B cell (primary cell): ENCODE results near the gene CD8A. TPM values are rescaled to one million over a fixed set of nuclear protein-coding genes. Genes with fewer than 3 reads are reported as not detected.
A peak's percentile ranks its signal among the peaks of the same experiment; 100 is the strongest.

Source experiments
- ATAC-seq: fragments of 200-7000 bp; cut with Tn5 transposase; one replicate; pipeline ENCODE4 v1.10.0; 2021; ENCODE audit warnings: low read depth, mild to moderate bottlenecking, moderate number of reproducible peaks, moderate library complexity
- CTCF ChIA-PET: fragments of 350-600 bp; sonication (Branson Sonifier 250); formaldehyde crosslinking; loops from one replicate; lab custom pipeline; 2021; ENCODE audit warnings: antibody characterized with exemption, inconsistent platforms; lab: Charles Lee
- POLR2A ChIA-PET: fragments of 350-600 bp; sonication (Branson Sonifier 250); formaldehyde crosslinking; loops from one replicate; lab custom pipeline; 2021; ENCODE audit warnings: antibody characterized with exemption; lab: Charles Lee
- DNase-seq: peaks from one replicate; pipeline ENCODE4 v3.0.0; 2013
- H2AFZ ChIP-seq: 2 replicates; pipeline ENCODE4 v1.6.1; 2012; ENCODE audit warnings: mild to moderate bottlenecking, low read depth, low read length; ENCODE audit not compliant: insufficient read depth, poor library complexity, severe bottlenecking
- H3K27ac ChIP-seq, 2 donors: 1 replicate in 1 of 2; 2 replicates in 1 of 2; pipeline ENCODE4 v1.5.1; 2012 to 2013; ENCODE audit warnings: low read length in 2 of 2, mild to moderate bottlenecking in 2 of 2, moderate library complexity in 1 of 2
- H3K27me3 ChIP-seq, 4 experiments: fragments of 200-600 bp in 1 of 4; sonication (generic) in 1 of 4; replicated peaks in 1 of 4; 1 replicate in 2 of 4; 2 replicates in 2 of 4; pipeline versions ENCODE4 v1.6.1 to v1.7.0; 2013 to 2016; ENCODE audit warnings: low read length in 3 of 4, mild to moderate bottlenecking in 2 of 4, mixed read lengths in 1 of 4, moderate library complexity in 1 of 4; ENCODE audit not compliant: insufficient read depth in 4 of 4, control insufficient read depth in 3 of 4; ENCODE audit errors: control extremely low read depth in 1 of 4
- H3K36me3 ChIP-seq, 2 experiments: replicated peaks in 1 of 2; 1 replicate in 1 of 2; 2 replicates in 1 of 2; pipeline versions ENCODE4 v1.6.1 to v1.7.1; 2013; ENCODE audit warnings: low read length in 1 of 2; ENCODE audit not compliant: insufficient read depth in 2 of 2, control insufficient read depth in 1 of 2; ENCODE audit errors: control extremely low read depth in 1 of 2, extremely low read depth in 1 of 2
- H3K4me1 ChIP-seq, 2 donors: fragments of 200-600 bp in 1 of 2; sonication (generic) in 1 of 2; 1 replicate in 1 of 2; 2 replicates in 1 of 2; pipeline versions ENCODE4 v1.5.1 to v1.6.1; 2013 to 2017; ENCODE audit warnings: low read length in 2 of 2; ENCODE audit not compliant: control insufficient read depth in 2 of 2, insufficient read depth in 2 of 2
- H3K4me2 ChIP-seq: replicated peaks from 2 replicates; pipeline ENCODE3; 2012; ENCODE audit warnings: mild to moderate bottlenecking, low read depth, low read length; ENCODE audit not compliant: poor library complexity, severe bottlenecking
- H3K4me3 ChIP-seq, 5 experiments: fragments of 200-600 bp in 1 of 5; sonication (generic) in 1 of 5; 1 replicate in 3 of 5; 2 replicates in 2 of 5; pipeline versions ENCODE4 v1.5.1 to v1.7.0; 2011 to 2016; ENCODE audit warnings: low read length in 4 of 5, mild to moderate bottlenecking in 4 of 5, low read depth in 2 of 5, control low read depth in 1 of 5, moderate library complexity in 1 of 5; ENCODE audit not compliant: insufficient read depth in 1 of 5; ENCODE audit errors: control extremely low read depth in 1 of 5, extremely low read depth in 1 of 5
- H3K79me2 ChIP-seq: fragments of 200-600 bp; sonication (generic); one replicate; pipeline ENCODE4 v1.6.0; 2016; ENCODE audit warnings: low read length; ENCODE audit not compliant: control insufficient read depth, insufficient read depth
- H3K9ac ChIP-seq: fragments of 200-600 bp; sonication (generic); 2 replicates; pipeline ENCODE4 v1.6.1; 2017; ENCODE audit warnings: mild to moderate bottlenecking, low read length, moderate library complexity
- H3K9me3 ChIP-seq, 3 donors: one replicate each; pipeline versions ENCODE4 v1.6.1 to v1.7.1; 2013; ENCODE audit warnings: low read length in 2 of 3; ENCODE audit not compliant: control insufficient read depth in 2 of 3, insufficient read depth in 1 of 3; ENCODE audit errors: control extremely low read depth in 1 of 3
- H4K20me1 ChIP-seq: 2 replicates; pipeline ENCODE4 v1.6.0; 2012; ENCODE audit warnings: mild to moderate bottlenecking, low read length; ENCODE audit not compliant: insufficient read depth, control insufficient read depth, poor library complexity, severe bottlenecking
- H3K27ac Mint-ChIP-seq: one replicate; pipeline ENCODE4 v1.8.0; 2021; ENCODE audit warnings: mixed read lengths
- H3K27me3 Mint-ChIP-seq: one replicate; pipeline ENCODE4 v1.8.0; 2021; ENCODE audit warnings: mixed read lengths
- H3K4me1 Mint-ChIP-seq: one replicate; pipeline ENCODE4 v1.8.0; 2021; ENCODE audit warnings: mixed read lengths
- H3K4me3 Mint-ChIP-seq: one replicate; pipeline ENCODE4 v1.8.0; 2021; ENCODE audit warnings: mixed read lengths
- H3K9me3 Mint-ChIP-seq: one replicate; pipeline ENCODE4 v1.8.0; 2022; ENCODE audit warnings: mixed read lengths; ENCODE audit not compliant: insufficient read depth
- EZH2 ChIP-seq: IDR thresholded peaks from 2 replicates; pipeline ENCODE4 v1.6.1; 2012; ENCODE audit warnings: borderline replicate concordance, low read depth, mild to moderate bottlenecking, moderate library complexity, low read length; ENCODE audit not compliant: insufficient read depth, poor library complexity, severe bottlenecking
- WGBS: methylation state at CpG from one replicate; pipeline ENCODE4 v1.1.5; 2013; ENCODE audit warnings: missing lambda C conversion rate; ENCODE audit not compliant: insufficient coverage; 5-methylcytosine and 5-hydroxymethylcytosine counted together
- intact Hi-C: fragments of 100-400 bp; cut with micrococcal nuclease; formaldehyde crosslinking; loops from one replicate; pipeline ENCODE4 v1.10.0; 2022
- polyA plus RNA-seq: library from polyadenylated mRNA; depleted of rRNA; stranded (reverse); fragments of >200 nt; gene quantifications from 2 replicates; pipeline ENCODE4 v1.2.3, GENCODE V29; 2012
- total RNA-seq, 2 donors: library from RNA; stranded (reverse); fragments of 120-200 nt in 1 of 2; gene quantifications; 1 replicate in 1 of 2; 2 replicates in 1 of 2; pipeline versions ENCODE4 v1.2.3 to v1.2.4, GENCODE V29; 2013 to 2022
- TF ChIP-seq, protein P1 (sequence below): fragments of 200-600 bp; IDR thresholded peaks from one replicate; pipeline ENCODE4 v1.8.0; 2022; ENCODE audit warnings: antibody characterized with exemption, mild to moderate bottlenecking

The CD8A gene
- total and polyA plus RNA-seq, 2 donors (not counting 1 experiment from before 2014, with no cell fraction given): 0.49 to 0.76 TPM

GRCh38 chr2:86809481-86810121 lies 18.9 kb upstream of the CD8A start:
- Mint-ChIP-seq H3K27me3 (peaks cover 47% of the 10 kb centered on the region), H3K4me3 (peak overlapping the region; percentile 59), H3K27ac (no peak overlapping the region), H3K9me3 (no peaks in the 10 kb centered on the region), H3K4me1 (peaks cover 23% of the 10 kb centered on the region)
- DNase-seq (peak; percentile 37), ATAC-seq (no peak)
- Histone ChIP-seq H3K79me2 (no peaks in the 10 kb centered on the region), H3K4me2 (peak overlapping the region; percentile 66), H3K4me1 (peaks cover 27 to 30% of the 10 kb centered on the region in 2 donors), H3K9ac (no peak overlapping the region), H3K36me3 (no peaks in the 10 kb centered on the region), H3K4me3 (peak overlapping the region in 2 of 5 experiments; percentile 29 to 40), H3K27ac (no peak overlapping the region), H2AFZ (peak overlapping the region; percentile 37), H3K27me3 (peaks cover 0 to 41% (median 21%) of the 10 kb centered on the region in 4 experiments), H4K20me1 (no peaks in the 10 kb centered on the region), H3K9me3 (peaks cover 0 to 6% (median 0%) of the 10 kb centered on the region in 3 donors)
- ChIA-PET CTCF (interaction anchor here (1.6 kb wide), 1 partner anchor 10 kb away, joined by 3 read pairs; no protein-coding TSS in a partner anchor), POLR2A (no interaction called here)
- peak; percentile 64 for TF ChIP-seq EZH2
- TF ChIP-seq, protein P1, sequence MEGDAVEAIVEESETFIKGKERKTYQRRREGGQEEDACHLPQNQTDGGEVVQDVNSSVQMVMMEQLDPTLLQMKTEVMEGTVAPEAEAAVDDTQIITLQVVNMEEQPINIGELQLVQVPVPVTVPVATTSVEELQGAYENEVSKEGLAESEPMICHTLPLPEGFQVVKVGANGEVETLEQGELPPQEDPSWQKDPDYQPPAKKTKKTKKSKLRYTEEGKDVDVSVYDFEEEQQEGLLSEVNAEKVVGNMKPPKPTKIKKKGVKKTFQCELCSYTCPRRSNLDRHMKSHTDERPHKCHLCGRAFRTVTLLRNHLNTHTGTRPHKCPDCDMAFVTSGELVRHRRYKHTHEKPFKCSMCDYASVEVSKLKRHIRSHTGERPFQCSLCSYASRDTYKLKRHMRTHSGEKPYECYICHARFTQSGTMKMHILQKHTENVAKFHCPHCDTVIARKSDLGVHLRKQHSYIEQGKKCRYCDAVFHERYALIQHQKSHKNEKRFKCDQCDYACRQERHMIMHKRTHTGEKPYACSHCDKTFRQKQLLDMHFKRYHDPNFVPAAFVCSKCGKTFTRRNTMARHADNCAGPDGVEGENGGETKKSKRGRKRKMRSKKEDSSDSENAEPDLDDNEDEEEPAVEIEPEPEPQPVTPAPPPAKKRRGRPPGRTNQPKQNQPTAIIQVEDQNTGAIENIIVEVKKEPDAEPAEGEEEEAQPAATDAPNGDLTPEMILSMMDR: no peak
- WGBS: 25% methylated on average over 35 of the region's 43 CpGs
- intact Hi-C loops: no loop called here
